ENCODE measurements around the gene C1QTNF3. TPM values are rescaled to one million over a fixed set of nuclear protein-coding genes. Genes with fewer than 3 reads are reported as not detected.

Gene C1QTNF3
- total and polyA plus RNA-seq, 2 donors (not counting 3 experiments of a cell fraction or from before 2014, with no cell fraction given): 1.6 TPM

DNA sequence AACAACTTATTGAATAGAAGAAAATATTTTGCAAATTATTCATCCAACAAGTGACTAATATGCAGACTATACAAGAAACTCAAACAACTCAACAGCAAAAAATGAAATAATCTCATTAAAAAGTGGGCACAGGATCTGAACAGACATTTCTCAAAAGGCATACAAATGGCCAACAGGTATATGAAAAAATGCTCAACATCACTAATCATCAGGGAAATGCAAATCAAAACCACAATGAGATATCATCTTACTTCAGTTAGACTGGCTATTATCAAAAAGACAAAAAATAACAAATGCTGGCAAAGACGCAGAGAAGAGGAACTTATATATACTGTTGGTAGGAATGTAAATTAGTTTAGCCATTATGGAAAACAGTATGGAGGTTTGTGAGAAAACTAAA is 33.4 kb downstream of the C1QTNF3 start:
- Histone ChIP-seq H4K20me1 (replicated peaks; ENCODE audit: control insufficient read depth, extremely low read depth, insufficient read depth, low read length) (no peaks in the 10 kb centered on the region), H3K4me2 (ENCODE audit: insufficient read depth, low read length) (no peak overlapping the region), H3K4me3 (replicated peaks in 1 of 3; ENCODE audit: insufficient read depth in 1 of 3, low read depth in 1 of 3, low read length in 3 of 3) (no peak overlapping the region), H3K36me3 (ENCODE audit: control insufficient read depth in 2 of 2, extremely low read depth in 1 of 2, insufficient read depth in 2 of 2, low read length in 2 of 2) (no peaks in the 10 kb centered on the region), H3K9me1 (replicated peaks; ENCODE audit: control insufficient read depth, extremely low read depth, insufficient read depth, low read length) (no peaks in the 10 kb centered on the region), H3K9me3 (replicated peaks; ENCODE audit: control insufficient read depth, insufficient read depth, low read length) (no peaks in the 10 kb centered on the region), H3K27ac (ENCODE audit: insufficient read depth, low read depth, low read length) (no peak overlapping the region), H3K79me2 (ENCODE audit: control insufficient read depth, insufficient read depth, low read length) (no peaks in the 10 kb centered on the region), H2AFZ (ENCODE audit: low read depth, low read length) (no peak overlapping the region), H3K4me1 (ENCODE audit: control insufficient read depth, extremely low read depth, insufficient read depth, low read length) (peaks cover 14% of the 10 kb centered on the region), H3K27me3 (ENCODE audit: control insufficient read depth in 2 of 2, insufficient read depth in 2 of 2, low read length in 2 of 2) (peaks cover 0 to 4% of the 10 kb centered on the region in 2 experiments), H3K9ac (replicated peaks; ENCODE audit: extremely low read depth, insufficient read depth, low read length) (no peak overlapping the region)
- BruUV-seq (replicated peaks): no TSS peak
- ChIA-PET CTCF (no interaction called here), POLR2A (no interaction called here)
- dilution Hi-C loops (cut with MboI; ENCODE audit: extremely low pct_ligation_motif_present, low sequenced_read_pairs): no loop called here
- TF ChIP-seq FOS (IDR thresholded peaks at IDR 0.05; ENCODE audit: borderline replicate concordance, insufficient read depth, low read length) (no peak), POLR2A (IDR thresholded peaks at IDR 0.05; ENCODE audit: low read depth, low read length) (no peak), EZH2 (IDR thresholded peaks at IDR 0.05; ENCODE audit: borderline replicate concordance, low read depth, low read length, severe bottlenecking) (no peak), CTCF (IDR thresholded peaks at IDR 0.05; ENCODE audit: extremely low read depth in 1 of 2, insufficient read depth in 1 of 2, low read depth in 1 of 2, low read length in 2 of 2) (no peak)
- FAIRE-seq: no peak
- intact Hi-C loops (cut with micrococcal nuclease): loop anchor here (2.0 kb wide), 2 partner anchors 33 to 921 kb away; partner anchors contain the start of gene C1QTNF3
- no peak for DNase-seq (ENCODE audit: low read depth, low spot score)

- Histone ChIP-seq H3K36me3 (ENCODE audit: control insufficient read depth in 2 of 2, extremely low read depth in 1 of 2, insufficient read depth in 2 of 2, low read length in 2 of 2) (no peaks in the 10 kb centered on the region), H3K4me2 (ENCODE audit: insufficient read depth, low read length) (peak overlapping the region; percentile 68), H3K4me3 (replicated peaks in 1 of 3; ENCODE audit: insufficient read depth in 1 of 3, low read depth in 1 of 3, low read length in 3 of 3) (peak overlapping the region; percentile 46 to 76 (median 62)), H3K9me3 (replicated peaks; ENCODE audit: control insufficient read depth, insufficient read depth, low read length) (no peaks in the 10 kb centered on the region), H2AFZ (ENCODE audit: low read depth, low read length) (peak overlapping the region; percentile 82), H4K20me1 (replicated peaks; ENCODE audit: control insufficient read depth, extremely low read depth, insufficient read depth, low read length) (no peaks in the 10 kb centered on the region), H3K27me3 (ENCODE audit: control insufficient read depth in 2 of 2, insufficient read depth in 2 of 2, low read length in 2 of 2) (peaks cover 0 to 4% of the 10 kb centered on the region in 2 experiments), H3K9me1 (replicated peaks; ENCODE audit: control insufficient read depth, extremely low read depth, insufficient read depth, low read length) (no peaks in the 10 kb centered on the region), H3K27ac (ENCODE audit: insufficient read depth, low read depth, low read length) (peak overlapping the region; percentile 30), H3K4me1 (ENCODE audit: control insufficient read depth, extremely low read depth, insufficient read depth, low read length) (peaks cover 14% of the 10 kb centered on the region), H3K79me2 (ENCODE audit: control insufficient read depth, insufficient read depth, low read length) (no peaks in the 10 kb centered on the region), H3K9ac (replicated peaks; ENCODE audit: extremely low read depth, insufficient read depth, low read length) (peak overlapping the region; percentile 78)
- TF ChIP-seq JUN (IDR thresholded peaks at IDR 0.05; ENCODE audit: borderline replicate concordance, insufficient read depth, insufficient read length, low read depth) (no peak), POLR2AphosphoS5 (IDR thresholded peaks at IDR 0.05; ENCODE audit: insufficient read depth, low read depth, low read length) (no peak), MYC (IDR thresholded peaks at IDR 0.05; ENCODE audit: low read depth, low read length) (no peak), EZH2 (IDR thresholded peaks at IDR 0.05; ENCODE audit: borderline replicate concordance, low read depth, low read length, severe bottlenecking) (no peak), POLR2A (IDR thresholded peaks at IDR 0.05; ENCODE audit: low read depth, low read length) (no peak), GATA2 (IDR thresholded peaks at IDR 0.05; ENCODE audit: insufficient read depth, insufficient read length, low read depth, low read length) (no peak), CTCF (IDR thresholded peaks at IDR 0.05; ENCODE audit: extremely low read depth in 1 of 2, insufficient read depth in 1 of 2, low read depth in 1 of 2, low read length in 2 of 2) (no peak), FOS (IDR thresholded peaks at IDR 0.05; ENCODE audit: borderline replicate concordance, insufficient read depth, low read length) (no peak)
- TF ChIP-seq, protein P1, sequence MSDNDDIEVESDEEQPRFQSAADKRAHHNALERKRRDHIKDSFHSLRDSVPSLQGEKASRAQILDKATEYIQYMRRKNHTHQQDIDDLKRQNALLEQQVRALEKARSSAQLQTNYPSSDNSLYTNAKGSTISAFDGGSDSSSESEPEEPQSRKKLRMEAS (IDR thresholded peaks at IDR 0.05; ENCODE audit: insufficient read depth, insufficient read length): no peak
- ChIA-PET POLR2A (interaction anchor here (1.5 kb wide), 1 partner anchor 12 kb away, joined by 5 read pairs; no protein-coding TSS in a partner anchor), CTCF (interaction anchor here (1.4 to 2.0 kb wide), 3 partner anchors 12 to 74 kb away, joined by 4 to 10 read pairs (median 6); no protein-coding TSS in a partner anchor)
- intact Hi-C loops (cut with micrococcal nuclease) (loop anchor here (2.0 kb wide), 2 partner anchors 34 to 922 kb away; partner anchors contain the start of gene C1QTNF3), dilution Hi-C loops (cut with MboI; ENCODE audit: extremely low pct_ligation_motif_present, low sequenced_read_pairs) (no loop called here)
- BruUV-seq (replicated peaks): no TSS peak
- FAIRE-seq: no peak
- no peak for DNase-seq (ENCODE audit: low read depth, low spot score)
Observed at GRCh38 chr5:34008802-34009201, 34.2 kb downstream of the C1QTNF3 start.
